Lung (tissue), 12 donors: Measurements from ENCODE around the gene NTN5. TPM values are rescaled to one million over a fixed set of nuclear protein-coding genes. Genes with fewer than 3 reads are reported as not detected.

Experiments
- ATAC-seq: fragments of 200-7000 bp; cut with Tn5 transposase; one replicate; pipeline ENCODE4 v1.9.1; 2020; ENCODE audit warnings: moderate number of reproducible peaks; ENCODE audit not compliant: insufficient read depth, low FRiP score
- DNase-seq, 3 donors: peaks; one replicate each; pipeline ENCODE4 v3.0.0-alpha.2; 2013 to 2017
- H3K27ac ChIP-seq, 2 donors: one replicate each; pipeline ENCODE4 v1.5.1; 2013; ENCODE audit warnings: mild to moderate bottlenecking in 2 of 2, moderate library complexity in 2 of 2, control low read depth in 1 of 2, inconsistent platforms in 1 of 2, low read depth in 1 of 2, low read length in 1 of 2
- H3K27me3 ChIP-seq, 3 donors: one replicate each; pipeline ENCODE4 v1.5.1; 2013; ENCODE audit warnings: low read length in 2 of 3; ENCODE audit not compliant: control insufficient read depth in 3 of 3, insufficient read depth in 3 of 3
- H3K36me3 ChIP-seq, 4 donors: one replicate each; pipeline ENCODE4 v1.5.1; 2013; ENCODE audit warnings: low read length in 4 of 4, mild to moderate bottlenecking in 1 of 4, moderate library complexity in 1 of 4; ENCODE audit not compliant: control insufficient read depth in 4 of 4, insufficient read depth in 4 of 4
- H3K4me1 ChIP-seq, 5 donors: one replicate each; pipeline ENCODE4 v1.5.1; 2013; ENCODE audit warnings: low read length in 5 of 5, mild to moderate bottlenecking in 2 of 5, moderate library complexity in 1 of 5; ENCODE audit not compliant: control insufficient read depth in 5 of 5, insufficient read depth in 5 of 5
- H3K4me3 ChIP-seq: one replicate; pipeline ENCODE4 v1.5.1; 2013; ENCODE audit warnings: mild to moderate bottlenecking, control low read depth, moderate library complexity
- H3K9ac ChIP-seq, 2 donors: one replicate each; pipeline ENCODE4 v1.5.1; 2013; ENCODE audit warnings: low read length in 2 of 2, control low read depth in 1 of 2; ENCODE audit not compliant: insufficient read depth in 1 of 2
- H3K9me3 ChIP-seq, 4 donors: one replicate each; pipeline ENCODE4 v1.5.1; 2013; ENCODE audit warnings: low read length in 3 of 4, mild to moderate bottlenecking in 1 of 4, moderate library complexity in 1 of 4; ENCODE audit not compliant: control insufficient read depth in 4 of 4, insufficient read depth in 3 of 4
- CTCF ChIP-seq: IDR thresholded peaks from 2 replicates; pipeline ENCODE4 v1.5.1; 2012; ENCODE audit warnings: mild to moderate bottlenecking; ENCODE audit errors: control extremely low read depth, extremely low read depth
- WGBS, 2 donors: extraction: QIAGEN DNeasy Blood & Tissue Kit; methylation state at CpG; one replicate each; pipeline ENCODE4 v1.1.7; 2013; 5-methylcytosine and 5-hydroxymethylcytosine counted together
- polyA plus RNA-seq, 2 donors: library from polyadenylated mRNA; stranded (reverse); fragments of 200-250 nt; gene quantifications; one replicate each; pipeline ENCODE4 v1.2.1, GENCODE V29; 2013
- total RNA-seq, 2 donors: library from RNA; depleted of rRNA in 1 of 2; stranded (reverse); fragments of >200 nt in 1 of 2; gene quantifications; one replicate each; pipeline ENCODE4 v1.2.1, GENCODE V29; 2014 to 2021
- donor health status: control.
- donor health status: control.
- donor health status: Bipolar disorder and iron deficiency.
- donor health status: healthy.
- donor health status: DM: yes; HTN: yes; CAD: no.

Gene NTN5
- total and polyA plus RNA-seq, 4 donors, result 0.11 to 0.28 (median 0.27) TPM

GRCh38 chr19:48668761-48669160 is 4.1 kb downstream of the NTN5 start:
- Histone ChIP-seq H3K27me3 (no peaks in the 10 kb centered on the region), H3K4me3 (no peak overlapping the region), H3K9me3 (no peaks in the 10 kb centered on the region), H3K9ac (no peak overlapping the region), H3K36me3 (no peaks in the 10 kb centered on the region), H3K27ac (no peak overlapping the region), H3K4me1 (peaks cover 0 to 5% (median 0%) of the 10 kb centered on the region in 5 donors)
- DNase-seq (no peak), ATAC-seq (no peak)
- 100% methylated on average over 2 of the region's 2 CpGs for WGBS, 2 donors
- TF ChIP-seq CTCF, result no peak

- WGBS, 2 donors, result 80 to 91% methylated on average over 3 of the region's 3 CpGs
- TF ChIP-seq CTCF, result no peak
These were observed 4.5 kb downstream of the NTN5 start for GRCh38 chr19:48668332-48668731.

GRCh38 chr19:48665786-48666185 is 7.0 kb downstream of the NTN5 start:
- no peak for TF ChIP-seq CTCF
- no peak for ATAC-seq
- no peak for DNase-seq
- Histone ChIP-seq H3K36me3 (no peaks in the 10 kb centered on the region), H3K9ac (no peak overlapping the region), H3K9me3 (no peaks in the 10 kb centered on the region), H3K4me3 (no peak overlapping the region), H3K27ac (no peak overlapping the region), H3K27me3 (no peaks in the 10 kb centered on the region), H3K4me1 (peaks cover 0 to 6% (median under 1%) of the 10 kb centered on the region in 5 donors)
- WGBS, 2 donors, result 94 to 97% methylated on average over 6 of the region's 6 CpGs

More at GRCh38 chr19:48668332-48668731, 4.5 kb downstream of the NTN5 start:
- Histone ChIP-seq H3K27ac (no peak overlapping the region), H3K27me3 (no peaks in the 10 kb centered on the region), H3K9ac (no peak overlapping the region), H3K9me3 (no peaks in the 10 kb centered on the region), H3K4me3 (no peak overlapping the region), H3K36me3 (no peaks in the 10 kb centered on the region), H3K4me1 (peaks cover 0 to 5% (median 0%) of the 10 kb centered on the region in 5 donors)
- DNase-seq (no peak), ATAC-seq (no peak)

- 91 to 96% methylated on average over 9 to 14 of the region's 14 CpGs for WGBS, 2 donors
- no peaks in the 10 kb centered on the region for H3K27me3 ChIP-seq
- DNase-seq, result no peak
- H3K9me3 ChIP-seq, result no peaks in the 10 kb centered on the region
- no peak overlapping the region for H3K9ac ChIP-seq
- no peak for TF ChIP-seq CTCF
- H3K36me3 ChIP-seq, result no peaks in the 10 kb centered on the region
- peaks cover 0 to 7% (median 0%) of the 10 kb centered on the region in 5 donors for H3K4me1 ChIP-seq
- ATAC-seq, result no peak
- H3K4me3 ChIP-seq, result no peak overlapping the region
- no peak overlapping the region for H3K27ac ChIP-seq
These were observed 8.3 kb downstream of the NTN5 start for GRCh38 chr19:48664476-48664875.
